ENCODE results near the gene EFNA5. TPM values are rescaled to one million over a fixed set of nuclear protein-coding genes. Genes with fewer than 3 reads are reported as not detected.
A peak's percentile ranks its signal among the peaks of the same experiment; 100 is the strongest.

The EFNA5 gene
- total and polyA plus RNA-seq, 4 donors: 4.2 to 11.8 (median 8.3) TPM

DNA sequence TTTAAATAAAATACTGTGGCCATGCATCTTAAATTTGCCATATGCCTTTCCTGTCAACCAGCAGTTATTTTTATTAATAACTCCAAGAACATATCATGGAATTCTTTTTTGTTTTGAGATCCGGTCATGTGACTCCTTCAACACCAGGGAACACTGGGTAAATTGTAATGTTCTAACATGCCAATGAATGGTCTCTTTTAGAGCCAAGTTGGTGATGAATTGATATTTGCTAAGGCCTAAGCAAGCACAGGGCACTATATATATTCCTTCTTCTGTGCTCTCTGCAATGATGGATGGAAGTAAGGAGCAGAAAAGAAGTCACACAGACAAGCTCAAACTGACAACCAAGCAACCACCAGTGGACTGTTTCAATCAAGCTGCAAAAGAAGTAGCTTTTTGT lies 124.0 kb downstream of the EFNA5 start:
- no peak for DNase-seq
- Histone ChIP-seq H3K36me3 (ENCODE audit: control insufficient read depth in 1 of 2, insufficient read depth in 2 of 2, low read length in 1 of 2) (no peaks in the 10 kb centered on the region), H3K27me3 (ENCODE audit: control insufficient read depth in 1 of 2, insufficient read depth in 2 of 2, low read length in 1 of 2) (no peaks in the 10 kb centered on the region), H3K4me1 (ENCODE audit: control insufficient read depth in 1 of 2, insufficient read depth in 2 of 2, low read length in 2 of 2) (peaks cover 4 to 10% of the 10 kb centered on the region in 2 donors), H3K27ac (ENCODE audit: low read depth in 1 of 2, low read length in 2 of 2) (no peak overlapping the region), H3K9me3 (ENCODE audit: control insufficient read depth, low read length) (no peaks in the 10 kb centered on the region), H3K4me3 (ENCODE audit: low read length in 2 of 2) (no peak overlapping the region)
- no peak for ATAC-seq (ENCODE audit: low FRiP score)
- 34 to 65% methylated on average over 1 of the region's 1 CpG for WGBS, 2 donors
- intact Hi-C loops (cut with DNase I): loop anchor here in 1 of 2 donors (10.0 kb wide), 1 partner anchor 122 kb away; no protein-coding TSS in a partner anchor

DNA sequence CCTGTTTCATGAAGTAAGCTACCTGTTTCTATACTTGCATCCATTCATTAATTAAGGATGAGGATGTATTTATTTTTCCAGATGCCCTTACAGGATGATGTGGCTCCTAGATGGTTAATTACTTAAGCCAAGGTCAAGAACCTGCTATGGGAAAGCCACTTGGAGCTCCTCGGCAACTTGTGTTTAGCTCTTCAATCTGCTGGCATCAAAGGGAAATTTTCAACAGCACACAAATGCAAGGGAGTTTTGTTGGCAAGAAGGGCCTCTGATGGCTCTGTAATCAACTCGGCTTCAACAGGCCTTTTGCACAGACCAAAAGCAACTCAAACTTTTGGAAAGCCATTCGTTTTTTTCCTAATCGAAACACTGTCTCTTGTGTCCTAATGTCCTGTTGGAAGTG lies 125.3 kb downstream of the EFNA5 start:
- H3K4me1 ChIP-seq (ENCODE audit: control insufficient read depth in 1 of 2, insufficient read depth in 2 of 2, low read length in 2 of 2): peaks cover 4 to 6% of the 10 kb centered on the region in 2 donors
- no peak overlapping the region for H3K27ac ChIP-seq (ENCODE audit: low read depth in 1 of 2, low read length in 2 of 2)
- H3K36me3 ChIP-seq (ENCODE audit: control insufficient read depth in 1 of 2, insufficient read depth in 2 of 2, low read length in 1 of 2): no peaks in the 10 kb centered on the region
- DNase-seq (no peak), ATAC-seq (ENCODE audit: low FRiP score) (no peak)
- WGBS, 2 donors: 15 to 34% methylated on average over 4 of the region's 4 CpGs
- H3K4me3 ChIP-seq (ENCODE audit: low read length in 2 of 2): no peak overlapping the region
- no peaks in the 10 kb centered on the region for H3K27me3 ChIP-seq (ENCODE audit: control insufficient read depth in 1 of 2, insufficient read depth in 2 of 2, low read length in 1 of 2)
- H3K9me3 ChIP-seq (ENCODE audit: control insufficient read depth, low read length): no peaks in the 10 kb centered on the region
- intact Hi-C loops (cut with DNase I): loop anchor here in 1 of 2 donors (10.0 kb wide), 1 partner anchor 121 kb away; no protein-coding TSS in a partner anchor

DNA sequence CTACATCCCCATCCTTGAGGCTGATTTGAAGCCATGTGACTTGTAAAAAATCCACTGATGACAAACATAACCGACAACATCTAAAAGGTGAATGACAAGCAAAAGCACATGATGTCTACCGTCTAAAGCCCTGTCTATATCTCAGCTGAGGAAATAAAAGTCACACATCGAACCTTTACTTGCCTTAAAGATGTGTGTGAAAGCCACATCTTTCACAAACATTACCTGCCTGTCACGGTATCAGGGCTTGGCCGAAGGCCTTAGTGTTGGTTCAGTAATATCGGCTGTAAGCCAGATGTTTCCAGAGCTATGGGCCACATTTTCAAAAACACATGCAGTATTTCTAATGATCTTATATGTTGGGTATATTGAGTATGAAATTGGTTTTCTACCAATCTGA lies 125.8 kb downstream of the EFNA5 start:
- Histone ChIP-seq H3K9me3 (ENCODE audit: control insufficient read depth, low read length) (no peaks in the 10 kb centered on the region), H3K4me3 (ENCODE audit: low read length in 2 of 2) (no peak overlapping the region), H3K4me1 (ENCODE audit: control insufficient read depth in 1 of 2, insufficient read depth in 2 of 2, low read length in 2 of 2) (peaks cover 4 to 6% of the 10 kb centered on the region in 2 donors), H3K36me3 (ENCODE audit: control insufficient read depth in 1 of 2, insufficient read depth in 2 of 2, low read length in 1 of 2) (no peaks in the 10 kb centered on the region), H3K27ac (ENCODE audit: low read depth in 1 of 2, low read length in 2 of 2) (no peak overlapping the region), H3K27me3 (ENCODE audit: control insufficient read depth in 1 of 2, insufficient read depth in 2 of 2, low read length in 1 of 2) (no peaks in the 10 kb centered on the region)
- intact Hi-C loops (cut with DNase I): loop anchor here in 1 of 2 donors (10.0 kb wide), 1 partner anchor 120 kb away; no protein-coding TSS in a partner anchor
- DNase-seq: no peak
- 60 to 66% methylated on average over 6 of the region's 6 CpGs for WGBS, 2 donors
- no peak for ATAC-seq (ENCODE audit: low FRiP score)

GRCh38 chr5:107544476-107544875 lies 126.3 kb downstream of the EFNA5 start:
- no peak for ATAC-seq (ENCODE audit: low FRiP score)
- H3K4me3 ChIP-seq (ENCODE audit: low read length in 2 of 2): no peak overlapping the region
- peaks cover 4 to 6% of the 10 kb centered on the region in 2 donors for H3K4me1 ChIP-seq (ENCODE audit: control insufficient read depth in 1 of 2, insufficient read depth in 2 of 2, low read length in 2 of 2)
- H3K9me3 ChIP-seq (ENCODE audit: control insufficient read depth, low read length): no peaks in the 10 kb centered on the region
- H3K27ac ChIP-seq (ENCODE audit: low read depth in 1 of 2, low read length in 2 of 2): peak overlapping the region in 1 of 2 donors; percentile 59
- intact Hi-C loops (cut with DNase I): loop anchor here in 1 of 2 donors (10.0 kb wide), 1 partner anchor 120 kb away; no protein-coding TSS in a partner anchor
- DNase-seq: no peak
- 7 to 14% methylated on average over 3 of the region's 3 CpGs for WGBS, 2 donors
- H3K27me3 ChIP-seq (ENCODE audit: control insufficient read depth in 1 of 2, insufficient read depth in 2 of 2, low read length in 1 of 2): no peaks in the 10 kb centered on the region
- no peaks in the 10 kb centered on the region for H3K36me3 ChIP-seq (ENCODE audit: control insufficient read depth in 1 of 2, insufficient read depth in 2 of 2, low read length in 1 of 2)

- Histone ChIP-seq H3K36me3 (ENCODE audit: control insufficient read depth in 1 of 2, insufficient read depth in 2 of 2, low read length in 1 of 2) (no peaks in the 10 kb centered on the region), H3K27me3 (ENCODE audit: control insufficient read depth in 1 of 2, insufficient read depth in 2 of 2, low read length in 1 of 2) (no peaks in the 10 kb centered on the region), H3K4me1 (ENCODE audit: control insufficient read depth in 1 of 2, insufficient read depth in 2 of 2, low read length in 2 of 2) (peaks cover 4 to 6% of the 10 kb centered on the region in 2 donors), H3K9me3 (ENCODE audit: control insufficient read depth, low read length) (no peaks in the 10 kb centered on the region), H3K27ac (ENCODE audit: low read depth in 1 of 2, low read length in 2 of 2) (peak overlapping the region in 1 of 2 donors; percentile 59), H3K4me3 (ENCODE audit: low read length in 2 of 2) (no peak overlapping the region)
- intact Hi-C loops (cut with DNase I): loop anchor here in 1 of 2 donors (10.0 kb wide), 1 partner anchor 119 kb away; no protein-coding TSS in a partner anchor
- 81 to 91% methylated on average over 6 of the region's 6 CpGs for WGBS, 2 donors
- ATAC-seq (ENCODE audit: low FRiP score) (no peak), DNase-seq (no peak)
Measured at GRCh38 chr5:107543868-107544267, 126.9 kb downstream of the EFNA5 start.

DNA sequence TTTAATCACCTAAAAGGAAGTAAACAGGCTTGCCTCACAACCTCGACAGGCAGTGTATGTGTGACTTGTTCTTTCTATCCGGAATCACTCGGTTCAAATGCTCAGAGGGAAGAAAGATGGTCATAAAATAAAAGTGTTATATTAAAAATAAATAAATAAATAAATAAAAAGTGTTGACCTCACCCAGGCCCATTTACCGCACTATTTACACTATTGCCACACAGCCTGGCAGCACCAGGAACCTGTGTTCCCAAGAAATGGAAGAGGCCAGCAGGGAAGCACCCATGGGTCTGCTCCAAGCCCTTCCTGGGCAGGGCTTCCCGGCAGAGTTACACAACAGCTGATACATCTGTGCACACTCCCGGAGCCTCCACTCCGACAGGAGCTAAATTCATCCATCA lies 127.9 kb downstream of the EFNA5 start:
- Histone ChIP-seq H3K4me3 (ENCODE audit: low read length in 2 of 2) (peak overlapping the region in 1 of 2 donors; percentile 34), H3K4me1 (ENCODE audit: control insufficient read depth in 1 of 2, insufficient read depth in 2 of 2, low read length in 2 of 2) (peaks cover 4 to 6% of the 10 kb centered on the region in 2 donors), H3K36me3 (ENCODE audit: control insufficient read depth in 1 of 2, insufficient read depth in 2 of 2, low read length in 1 of 2) (no peaks in the 10 kb centered on the region), H3K27ac (ENCODE audit: low read depth in 1 of 2, low read length in 2 of 2) (no peak overlapping the region), H3K9me3 (ENCODE audit: control insufficient read depth, low read length) (no peaks in the 10 kb centered on the region), H3K27me3 (ENCODE audit: control insufficient read depth in 1 of 2, insufficient read depth in 2 of 2, low read length in 1 of 2) (no peaks in the 10 kb centered on the region)
- ATAC-seq (ENCODE audit: low FRiP score): peak; percentile 91
- DNase-seq: peak; percentile 80 to 84
- intact Hi-C loops (cut with DNase I): loop anchor here in 1 of 2 donors (10.0 kb wide), 1 partner anchor 118 kb away; no protein-coding TSS in a partner anchor
- WGBS, 2 donors: 12 to 16% methylated on average over 7 of the region's 7 CpGs

- ATAC-seq (ENCODE audit: low FRiP score) (peak; percentile 82), DNase-seq (peak; percentile 86 to 93)
- Histone ChIP-seq H3K4me1 (ENCODE audit: control insufficient read depth in 1 of 2, insufficient read depth in 2 of 2, low read length in 2 of 2) (peaks cover 4 to 8% of the 10 kb centered on the region in 2 donors), H3K4me3 (ENCODE audit: low read length in 2 of 2) (peak overlapping the region in 1 of 2 donors; percentile 41), H3K9me3 (ENCODE audit: control insufficient read depth, low read length) (no peaks in the 10 kb centered on the region), H3K27me3 (ENCODE audit: control insufficient read depth in 1 of 2, insufficient read depth in 2 of 2, low read length in 1 of 2) (no peaks in the 10 kb centered on the region), H3K36me3 (ENCODE audit: control insufficient read depth in 1 of 2, insufficient read depth in 2 of 2, low read length in 1 of 2) (no peaks in the 10 kb centered on the region), H3K27ac (ENCODE audit: low read depth in 1 of 2, low read length in 2 of 2) (no peak overlapping the region)
- intact Hi-C loops (cut with DNase I): loop anchor here in 1 of 2 donors (10.0 kb wide), 1 partner anchor 118 kb away; no protein-coding TSS in a partner anchor
- WGBS, 2 donors: 7 to 12% methylated on average over 4 of the region's 4 CpGs
Measured at GRCh38 chr5:107542428-107542827, 128.3 kb downstream of the EFNA5 start.

DNA sequence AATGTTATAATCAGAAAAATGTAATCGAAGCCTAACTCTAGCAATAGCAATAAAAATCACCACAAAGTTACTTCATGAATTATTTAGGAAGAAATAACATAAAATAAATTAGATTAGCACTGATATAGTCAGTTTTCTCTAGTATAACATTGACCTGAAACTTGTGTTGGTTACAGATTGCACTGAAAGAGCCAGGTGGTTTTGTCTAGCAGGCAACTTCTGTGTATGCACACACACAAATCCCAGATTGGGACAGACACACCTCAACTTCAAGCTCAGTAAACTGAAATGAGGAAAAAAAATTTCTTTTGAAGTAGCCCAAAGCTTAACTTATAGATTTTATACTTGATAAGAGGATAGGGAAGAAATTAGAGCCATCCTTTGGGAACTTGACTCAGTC lies 129.3 kb downstream of the EFNA5 start:
- WGBS, 2 donors: 96 to 98% methylated on average over 1 of the region's 1 CpG
- H3K9me3 ChIP-seq (ENCODE audit: control insufficient read depth, low read length): no peaks in the 10 kb centered on the region
- no peak for DNase-seq

GRCh38 chr5:107539726-107540330 lies 130.9 kb downstream of the EFNA5 start:
- intact Hi-C loops (cut with DNase I): loop anchor here in 1 of 2 donors (10.0 kb wide), 1 partner anchor 115 kb away; no protein-coding TSS in a partner anchor
- no peak overlapping the region for H3K27ac ChIP-seq (ENCODE audit: low read depth in 1 of 2, low read length in 2 of 2)

More for the DNA sequence above, 129.3 kb downstream of the EFNA5 start:
- intact Hi-C loops (cut with DNase I): loop anchor here in 1 of 2 donors (10.0 kb wide), 1 partner anchor 117 kb away; no protein-coding TSS in a partner anchor
- no peak overlapping the region for H3K4me3 ChIP-seq (ENCODE audit: low read length in 2 of 2)
- no peak overlapping the region for H3K27ac ChIP-seq (ENCODE audit: low read depth in 1 of 2, low read length in 2 of 2)
- peaks cover 4 to 9% of the 10 kb centered on the region in 2 donors for H3K4me1 ChIP-seq (ENCODE audit: control insufficient read depth in 1 of 2, insufficient read depth in 2 of 2, low read length in 2 of 2)
- ATAC-seq (ENCODE audit: low FRiP score): no peak
- H3K27me3 ChIP-seq (ENCODE audit: control insufficient read depth in 1 of 2, insufficient read depth in 2 of 2, low read length in 1 of 2): no peaks in the 10 kb centered on the region
- H3K36me3 ChIP-seq (ENCODE audit: control insufficient read depth in 1 of 2, insufficient read depth in 2 of 2, low read length in 1 of 2): no peaks in the 10 kb centered on the region

More at GRCh38 chr5:107539726-107540330, 130.9 kb downstream of the EFNA5 start:
- Histone ChIP-seq H3K27me3 (ENCODE audit: control insufficient read depth in 1 of 2, insufficient read depth in 2 of 2, low read length in 1 of 2) (no peaks in the 10 kb centered on the region), H3K9me3 (ENCODE audit: control insufficient read depth, low read length) (no peaks in the 10 kb centered on the region), H3K4me3 (ENCODE audit: low read length in 2 of 2) (no peak overlapping the region), H3K4me1 (ENCODE audit: control insufficient read depth in 1 of 2, insufficient read depth in 2 of 2, low read length in 2 of 2) (peaks cover 2 to 7% of the 10 kb centered on the region in 2 donors), H3K36me3 (ENCODE audit: control insufficient read depth in 1 of 2, insufficient read depth in 2 of 2, low read length in 1 of 2) (no peaks in the 10 kb centered on the region)
- 95 to 97% methylated on average over 4 of the region's 4 CpGs for WGBS, 2 donors
- DNase-seq (no peak), ATAC-seq (ENCODE audit: low FRiP score) (no peak)

Measured in aorta (tissue), 5 donors.